DMS79 treated with DMSO at 0.1 percent for 48 hours (cell line): ENCODE results near the gene PRAC2.

Source experiments
- DNase-seq: peaks from one replicate; lab custom pipeline; 2025; lab: John Stamatoyannopoulos, UW

Gene PRAC2

DNA sequence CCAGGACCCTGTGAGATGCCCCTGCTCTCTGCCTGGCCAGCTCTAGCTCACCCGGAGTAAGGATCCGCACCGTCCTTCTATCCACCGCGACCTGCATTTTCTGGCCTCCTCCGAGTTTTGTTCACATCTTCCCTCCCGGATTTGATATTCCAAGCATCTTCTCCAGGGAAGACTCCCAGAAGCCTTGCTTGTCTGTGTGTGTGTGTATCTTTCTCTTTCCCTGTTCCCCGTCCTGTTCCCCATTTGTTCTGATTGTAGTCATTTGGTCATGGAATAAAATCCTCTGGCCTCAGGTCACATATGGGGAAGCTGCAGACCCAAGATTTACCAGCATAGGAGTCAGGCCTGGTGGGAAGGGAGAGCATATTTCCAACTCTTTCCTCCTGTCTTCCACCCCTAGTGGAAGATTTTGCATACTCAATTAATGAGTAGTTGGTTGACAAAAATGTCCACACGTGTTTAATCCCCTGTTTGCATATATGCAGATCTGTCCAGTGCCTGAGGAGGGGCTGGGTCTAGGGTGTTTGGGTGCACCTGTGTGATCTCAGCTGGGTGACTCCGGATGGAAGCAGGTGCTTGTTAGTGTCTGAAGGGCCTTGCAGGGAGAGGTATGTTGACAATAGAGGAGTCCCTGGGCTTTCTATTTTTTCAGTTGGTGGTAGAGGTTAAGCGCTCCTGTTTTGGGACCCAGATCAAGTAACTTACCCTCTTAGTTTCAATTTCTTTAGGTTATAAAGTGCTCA, 2.5 kb upstream of the PRAC2 start:
- DNase-seq: no peak

DNA sequence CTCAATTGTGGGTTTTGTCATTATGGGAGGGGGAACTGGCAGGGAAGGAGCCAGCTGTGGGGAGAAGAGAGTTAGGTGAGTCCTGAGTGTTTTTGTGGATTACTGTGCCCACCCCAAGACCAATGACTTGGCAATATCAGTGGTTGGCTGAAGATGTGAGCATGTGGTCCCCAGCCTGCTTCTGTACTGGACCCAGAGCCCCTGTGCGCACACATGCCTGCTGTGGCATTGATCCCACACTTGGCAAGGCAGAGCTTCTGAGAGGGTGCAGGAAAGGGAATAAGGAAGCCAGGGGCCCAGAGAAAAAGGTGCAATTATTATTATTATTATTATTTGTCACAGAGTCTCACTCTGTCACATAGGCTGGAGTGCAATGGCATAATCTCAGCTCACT, 2.0 kb upstream of the PRAC2 start:
- DNase-seq: no peak

DNA sequence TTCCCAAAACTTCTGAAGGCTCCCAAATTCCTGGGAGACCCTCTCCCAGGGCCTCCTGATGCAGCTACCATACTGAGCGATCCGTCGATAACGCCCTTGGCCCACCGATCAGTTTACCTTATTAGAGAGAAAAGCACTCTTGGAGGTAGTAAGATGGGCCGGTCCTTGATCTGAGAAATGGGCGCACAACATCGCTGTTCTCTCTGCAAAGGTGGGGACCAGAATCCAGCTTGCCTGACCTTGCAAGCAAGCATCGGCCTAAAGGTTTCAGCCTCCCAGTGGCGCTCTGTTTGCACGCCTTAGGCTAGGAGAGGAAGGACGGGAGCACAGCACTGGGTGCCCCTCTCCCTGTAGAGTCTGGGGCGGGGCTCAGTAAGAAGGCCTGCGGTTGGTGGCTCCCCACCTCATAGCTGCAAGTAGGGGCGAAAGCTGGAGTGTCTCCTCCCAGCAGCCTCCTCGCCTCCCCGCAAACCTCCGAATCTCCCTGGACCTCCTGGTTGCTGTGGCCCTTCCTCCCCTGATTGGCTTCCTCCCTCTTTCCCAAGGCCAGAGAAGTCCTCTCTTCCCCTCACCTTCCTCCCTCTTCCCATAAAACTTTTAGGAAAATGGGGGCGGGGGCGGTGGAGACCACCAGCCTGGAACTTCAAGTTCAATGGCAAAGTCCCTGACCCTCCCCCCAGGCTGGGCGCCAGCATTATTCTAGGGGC, 631 bp upstream of the PRAC2 start, which contains the start of gene PRAC1:
PRAC1 (minus strand) TSS at position 318 of the 707 bp plus-strand sequence; CDS start at position 192, 126 bp downstream.
- no peak for DNase-seq

DNA sequence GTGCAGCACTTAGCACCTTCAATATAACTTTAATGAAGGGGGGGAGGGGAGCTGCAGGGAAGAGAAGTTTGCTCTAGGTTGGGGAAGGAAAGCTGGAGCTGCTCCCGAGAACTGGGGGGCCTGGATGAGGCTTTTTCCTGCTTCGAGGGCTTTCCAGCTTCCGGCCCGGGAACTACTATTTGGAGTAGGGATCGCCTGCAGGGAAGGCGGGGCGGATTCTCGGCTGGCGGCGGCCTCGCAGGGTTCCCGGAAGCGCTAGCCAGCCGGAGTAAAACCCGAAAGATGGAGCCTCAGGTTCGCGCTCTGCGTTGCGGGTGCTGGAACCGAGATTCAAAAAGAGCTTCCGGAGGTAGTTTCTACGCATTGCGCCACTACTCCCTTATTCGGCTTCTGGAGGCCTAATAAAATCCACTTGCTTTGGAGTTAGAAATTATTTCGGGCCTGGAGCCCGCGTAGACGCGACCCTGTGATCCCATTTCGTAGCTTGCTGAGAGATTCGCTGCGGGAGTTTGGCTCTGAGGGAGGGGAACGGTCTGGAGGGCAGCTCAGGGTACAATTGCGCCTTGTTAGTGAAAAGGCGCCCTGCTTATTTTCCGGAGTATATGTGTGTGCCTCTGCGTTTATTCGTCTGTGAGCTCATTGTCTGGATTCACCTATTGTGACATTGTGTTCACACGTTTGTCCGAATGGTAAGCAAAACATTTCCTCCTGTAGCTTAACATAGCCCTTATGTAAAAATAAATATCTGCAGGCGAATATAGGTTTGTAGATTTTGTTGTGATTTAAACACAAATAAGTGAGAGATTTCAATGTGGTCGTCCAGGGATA, 652 bp downstream of the PRAC2 start:
- peak; percentile 37 for DNase-seq

DNA sequence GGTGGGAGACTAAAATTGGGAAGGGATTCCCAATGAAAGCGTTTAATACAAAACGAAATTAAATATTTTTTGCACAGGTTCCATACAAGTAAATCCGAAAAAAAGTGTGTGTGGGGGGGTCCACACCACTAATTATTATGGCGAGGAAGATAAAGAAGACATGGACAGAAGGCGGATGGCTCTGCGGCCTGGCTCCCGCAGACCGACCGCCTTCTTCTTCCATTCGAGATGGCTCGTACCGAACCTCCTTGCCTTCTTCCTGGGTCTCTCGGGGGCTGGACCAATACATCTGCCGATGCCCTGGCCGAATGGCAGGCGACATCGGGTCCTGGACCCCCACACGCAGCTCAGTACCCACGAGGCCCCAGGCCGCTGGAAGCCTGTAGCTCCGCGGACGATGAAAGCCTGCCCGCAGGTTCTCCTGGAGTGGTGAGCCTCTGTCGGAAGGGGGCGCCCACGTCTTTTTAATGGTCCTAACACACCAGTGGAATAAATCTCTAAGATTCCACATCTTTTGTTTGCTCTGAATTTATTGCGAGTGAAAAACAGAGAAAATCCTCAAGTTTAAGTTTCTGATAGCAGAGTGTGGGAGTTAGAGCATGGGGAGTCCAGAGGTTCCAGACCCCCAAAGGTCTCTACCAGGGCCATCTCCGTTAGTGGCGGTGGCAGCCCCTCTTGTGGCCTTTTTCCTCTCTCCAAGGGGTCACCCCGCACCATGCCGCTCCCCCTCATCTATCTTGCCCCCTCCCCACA, 1.4 kb downstream of the PRAC2 start:
- DNase-seq: peak; percentile 58

DNA sequence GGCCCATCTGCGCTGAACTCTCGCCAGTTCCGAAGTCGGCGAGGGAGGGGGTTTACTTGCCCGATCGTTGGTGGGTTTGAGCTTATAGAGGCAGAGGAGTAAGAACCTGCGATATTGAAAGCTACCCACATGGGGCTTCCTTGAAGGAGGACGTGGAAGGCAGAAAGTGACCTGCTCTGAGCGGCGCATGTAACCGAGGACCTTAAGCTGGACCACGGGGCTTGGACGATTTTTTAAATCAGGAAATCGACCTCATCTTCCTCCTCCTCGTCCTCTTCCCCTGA, 2.0 kb downstream of the PRAC2 start:
- no peak for DNase-seq

DNA sequence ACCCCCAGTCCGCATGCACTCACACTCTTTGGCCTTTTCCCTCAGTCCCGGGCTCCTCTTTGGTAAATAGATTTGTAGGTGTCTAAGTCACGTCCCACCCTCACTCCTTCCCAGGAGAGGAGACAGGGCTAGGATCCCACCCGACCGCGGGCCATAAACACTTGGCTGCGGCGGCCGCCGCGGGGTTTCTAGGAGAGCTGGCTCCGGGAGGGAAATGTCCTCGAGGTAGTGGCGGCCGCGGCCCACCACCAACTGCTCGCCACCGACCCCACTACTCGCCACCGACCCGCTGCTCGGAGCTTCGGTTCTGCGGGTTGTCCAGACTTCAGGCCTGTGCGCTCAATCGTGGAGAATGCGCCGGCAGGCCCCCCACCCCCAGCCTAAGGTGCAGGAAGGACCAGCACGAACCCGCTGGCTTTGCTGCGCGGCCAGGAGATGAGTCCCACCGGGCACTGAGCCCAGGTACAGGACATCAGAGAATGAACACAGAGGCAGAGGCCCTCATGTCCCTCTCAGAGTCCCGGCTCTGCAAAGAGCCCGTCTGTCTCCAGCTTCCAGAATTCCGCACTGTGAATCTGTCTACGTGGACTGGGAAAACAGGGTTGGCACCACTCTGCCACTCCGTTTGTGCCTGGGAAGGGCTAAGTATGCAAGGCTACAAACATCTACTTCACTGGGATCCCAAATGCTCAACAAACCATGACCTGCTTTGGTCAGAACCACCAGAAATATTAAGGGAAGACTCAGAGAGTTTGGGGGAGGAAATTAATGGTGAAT, 2.5 kb downstream of the PRAC2 start:
- no peak for DNase-seq

DNA sequence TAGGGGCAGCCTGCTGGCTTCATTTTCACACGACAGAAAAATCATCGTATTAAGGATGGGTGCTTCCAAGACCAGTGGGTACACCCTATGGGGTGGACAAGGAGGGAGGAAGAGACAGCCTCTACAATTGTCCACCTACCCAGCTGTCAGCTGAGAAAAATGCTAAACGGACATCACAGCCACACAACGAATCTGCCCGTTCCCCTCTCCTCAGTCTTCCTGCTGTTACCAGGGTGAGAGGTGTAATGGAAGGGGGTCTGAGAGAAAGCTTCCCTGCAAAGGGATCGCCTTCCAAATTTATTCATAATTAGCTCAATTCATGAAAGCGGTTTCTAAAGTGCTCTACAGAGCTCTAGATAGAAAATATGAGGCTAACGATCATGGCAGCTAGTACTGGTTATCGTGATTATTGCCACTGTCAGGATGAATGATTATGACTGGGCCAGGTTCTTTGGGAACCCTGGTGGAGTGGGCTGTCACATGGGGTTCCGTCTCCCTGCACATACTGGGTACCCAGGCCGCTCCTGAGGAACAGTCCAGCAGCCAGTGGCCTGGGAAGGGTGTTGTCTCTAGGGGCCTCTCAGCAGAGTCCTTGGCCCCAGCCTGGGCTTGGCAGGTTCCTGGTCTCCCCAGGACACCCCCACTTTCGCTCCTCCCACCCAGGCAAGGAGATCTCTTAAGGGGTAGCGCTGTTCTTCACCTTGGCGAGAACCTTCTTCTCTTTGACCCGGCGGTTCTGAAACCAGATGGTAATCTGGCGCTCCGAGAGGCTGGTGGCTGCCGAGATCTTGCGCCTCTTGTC, 3.3 kb downstream of the PRAC2 start:
- DNase-seq: no peak

DNA sequence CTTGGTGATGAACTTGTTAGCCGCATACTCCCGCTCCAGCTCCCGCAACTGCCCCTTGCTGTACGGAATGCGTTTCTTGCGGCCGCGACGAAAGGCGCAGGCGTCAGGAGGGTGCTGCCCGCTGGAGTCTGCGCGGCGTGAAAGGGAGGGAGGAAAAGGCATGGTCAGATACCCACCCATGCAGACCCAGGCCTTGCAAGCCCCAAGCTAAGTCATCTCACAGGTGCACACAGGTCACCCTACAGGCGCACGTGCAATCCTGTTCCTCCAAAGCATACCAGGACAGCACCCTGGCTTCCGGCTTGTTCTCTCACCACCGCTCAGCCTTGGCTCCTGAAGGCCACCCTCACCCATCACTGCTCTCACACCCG, 3.9 kb downstream of the PRAC2 start:
- no peak for DNase-seq

DNA sequence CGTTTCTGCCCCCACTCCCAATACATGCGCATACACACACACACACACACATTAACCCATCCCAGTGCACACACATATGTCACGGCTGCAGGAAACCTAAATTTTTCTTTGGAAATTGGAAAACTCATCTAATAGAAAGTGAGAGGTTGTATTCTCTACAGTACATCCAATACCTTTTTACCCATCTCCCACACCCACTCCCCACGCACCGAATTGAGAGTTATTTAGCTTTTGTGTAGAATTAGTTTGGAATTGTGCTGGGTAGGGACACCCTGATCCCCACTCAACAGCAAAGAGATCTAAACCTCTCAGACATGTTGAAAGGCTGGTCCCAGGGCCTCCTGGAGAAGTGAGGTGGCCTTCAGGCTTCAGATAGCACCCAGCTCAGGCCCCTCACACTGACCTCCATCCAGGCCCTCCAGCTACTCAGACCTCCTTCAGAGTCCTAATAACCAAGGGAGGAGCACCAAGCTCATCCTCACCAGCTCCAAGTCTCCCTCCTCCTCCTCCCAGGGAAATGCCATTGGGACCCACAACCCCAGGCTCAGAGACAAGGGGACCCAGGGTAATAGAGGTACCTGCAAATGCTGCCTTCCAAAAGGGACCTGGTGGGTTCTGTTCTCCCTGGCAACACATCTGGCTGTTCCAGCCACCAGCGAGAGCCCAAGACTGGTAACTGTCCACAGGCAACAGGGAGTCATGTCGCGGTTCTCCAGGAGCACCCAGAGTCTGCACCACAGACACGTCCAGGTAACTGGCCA, 4.6 kb downstream of the PRAC2 start:
- DNase-seq: no peak

DNA sequence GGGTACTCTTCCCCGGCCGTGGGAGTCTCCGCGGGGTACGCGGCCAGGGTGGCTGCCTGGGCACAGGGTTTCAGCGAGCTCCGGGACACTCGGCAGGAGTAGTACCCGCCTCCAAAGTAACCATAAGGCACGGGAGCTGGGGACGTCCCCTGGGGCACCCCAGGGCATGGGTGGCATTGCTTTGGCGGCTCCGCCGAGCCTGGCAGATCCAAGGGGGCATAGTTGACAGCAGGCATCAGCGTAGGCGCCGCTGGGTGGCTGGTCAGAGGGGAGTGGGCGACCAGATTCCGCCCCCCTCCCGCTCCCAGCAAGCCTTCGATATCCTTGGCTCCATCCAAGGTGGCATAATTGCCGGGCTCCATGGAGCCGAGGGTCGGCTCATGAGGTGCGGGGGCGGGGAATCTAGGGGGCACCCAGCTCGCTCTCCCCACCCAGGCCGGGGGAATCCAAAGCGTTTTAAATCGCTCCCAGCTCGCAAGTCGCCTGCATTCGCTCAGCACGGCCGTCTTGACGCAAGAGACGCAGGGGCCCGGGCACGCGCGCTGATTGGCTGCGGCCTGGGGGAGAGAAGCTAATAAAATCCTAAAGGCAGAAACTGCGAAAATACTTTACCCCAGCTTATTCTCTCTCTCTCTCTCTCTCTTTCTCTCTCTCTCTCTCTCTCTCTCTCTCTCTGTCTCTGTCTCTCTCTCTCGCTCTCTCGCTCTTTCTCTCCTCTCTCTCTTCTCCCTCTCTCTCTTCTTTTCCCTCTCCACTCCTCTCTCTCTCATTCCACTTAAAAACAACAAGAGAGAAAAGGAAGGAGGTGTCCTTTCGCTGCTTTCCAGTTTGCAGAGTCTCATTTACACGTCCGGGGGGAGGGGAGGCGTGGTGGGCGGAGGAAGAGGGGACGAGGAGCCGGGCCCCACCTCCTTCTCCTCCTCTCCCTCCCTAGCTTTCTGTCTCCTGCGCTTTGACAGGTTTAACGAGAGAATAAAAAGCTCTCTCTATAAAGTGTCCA, 5.5 kb downstream of the PRAC2 start, which contains the start of gene HOXB13:
HOXB13 (minus strand) TSS at position 519 of the 1,000 bp plus-strand sequence; CDS start at position 362, 157 bp downstream.
- peak; percentile 72 for DNase-seq

DNA sequence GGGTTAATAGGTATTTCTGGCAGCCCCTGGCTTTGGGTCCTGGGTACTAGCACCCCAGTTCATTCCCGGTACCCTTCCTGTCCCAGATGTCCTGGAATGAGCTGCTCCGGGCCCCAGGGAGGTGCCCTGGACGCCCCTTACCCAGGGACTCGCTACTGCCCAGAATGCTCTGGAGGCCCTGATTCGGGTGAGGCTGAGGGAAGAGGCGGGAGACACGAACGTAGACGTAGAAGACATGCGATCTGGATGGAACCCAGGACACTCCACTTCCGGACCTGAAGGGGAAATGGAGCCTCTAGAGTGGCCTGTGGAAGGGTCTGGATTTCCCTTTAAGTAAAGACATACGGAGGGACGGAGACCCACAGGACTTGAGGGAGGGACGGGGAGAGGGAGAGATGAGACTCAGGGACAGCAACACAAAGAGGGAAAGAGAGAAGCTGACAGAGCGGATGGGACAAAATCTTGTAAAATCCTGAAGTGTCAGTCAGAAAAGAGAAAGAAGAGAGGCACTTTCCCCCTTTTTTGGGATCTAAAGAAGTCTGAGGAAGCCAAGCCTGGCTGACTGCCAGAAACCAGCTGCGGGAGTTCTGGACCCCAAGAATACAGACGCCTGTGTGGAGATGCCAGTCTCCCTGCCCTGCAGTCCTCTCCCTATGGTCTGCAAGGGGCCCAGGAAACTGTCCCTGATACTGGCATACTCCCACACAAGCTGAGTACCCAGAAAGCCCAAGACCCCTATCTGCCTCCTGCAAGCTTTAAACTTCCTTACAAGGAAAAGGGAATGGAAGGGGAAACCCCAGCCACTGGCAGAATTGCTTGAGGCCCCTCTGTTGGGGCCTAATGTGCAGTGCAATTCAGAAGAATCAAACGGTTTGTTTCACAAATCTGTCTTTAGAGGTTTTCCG, 6.6 kb downstream of the PRAC2 start:
- peak; percentile 29 for DNase-seq

DNA sequence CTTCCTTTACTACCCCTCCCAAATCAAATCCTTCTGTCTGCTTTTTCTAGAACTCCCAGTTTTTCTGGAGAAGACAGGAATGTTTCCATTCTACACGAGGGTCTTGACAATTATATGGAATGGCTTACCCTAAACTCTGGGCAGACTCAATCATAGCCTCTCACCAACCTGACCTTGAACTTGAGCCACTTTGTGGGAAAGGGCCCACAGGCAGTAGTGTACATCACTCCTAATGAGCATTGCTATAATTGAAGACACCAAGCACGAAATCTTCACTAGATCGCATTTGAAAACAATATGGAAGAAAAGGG, 7.2 kb downstream of the PRAC2 start:
- DNase-seq: no peak

DNA sequence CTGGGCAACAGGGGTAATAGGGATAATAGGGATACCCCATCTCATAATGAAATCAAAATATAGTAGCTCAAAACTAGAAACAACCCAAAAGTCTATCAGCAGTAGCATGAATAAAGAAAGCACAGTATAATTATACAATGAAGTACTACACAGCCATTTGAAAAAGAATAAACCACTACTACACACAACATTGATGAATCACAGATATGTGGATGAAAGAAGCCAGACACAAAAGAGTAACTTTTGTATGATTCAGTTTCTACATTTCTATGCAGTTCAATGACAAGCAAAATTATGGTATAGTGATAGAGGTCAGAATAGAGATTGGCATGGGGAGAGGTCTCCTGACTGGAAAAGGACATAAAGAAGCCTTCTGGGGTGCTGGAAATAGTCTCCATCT, 8.4 kb downstream of the PRAC2 start:
- no peak for DNase-seq

DNA sequence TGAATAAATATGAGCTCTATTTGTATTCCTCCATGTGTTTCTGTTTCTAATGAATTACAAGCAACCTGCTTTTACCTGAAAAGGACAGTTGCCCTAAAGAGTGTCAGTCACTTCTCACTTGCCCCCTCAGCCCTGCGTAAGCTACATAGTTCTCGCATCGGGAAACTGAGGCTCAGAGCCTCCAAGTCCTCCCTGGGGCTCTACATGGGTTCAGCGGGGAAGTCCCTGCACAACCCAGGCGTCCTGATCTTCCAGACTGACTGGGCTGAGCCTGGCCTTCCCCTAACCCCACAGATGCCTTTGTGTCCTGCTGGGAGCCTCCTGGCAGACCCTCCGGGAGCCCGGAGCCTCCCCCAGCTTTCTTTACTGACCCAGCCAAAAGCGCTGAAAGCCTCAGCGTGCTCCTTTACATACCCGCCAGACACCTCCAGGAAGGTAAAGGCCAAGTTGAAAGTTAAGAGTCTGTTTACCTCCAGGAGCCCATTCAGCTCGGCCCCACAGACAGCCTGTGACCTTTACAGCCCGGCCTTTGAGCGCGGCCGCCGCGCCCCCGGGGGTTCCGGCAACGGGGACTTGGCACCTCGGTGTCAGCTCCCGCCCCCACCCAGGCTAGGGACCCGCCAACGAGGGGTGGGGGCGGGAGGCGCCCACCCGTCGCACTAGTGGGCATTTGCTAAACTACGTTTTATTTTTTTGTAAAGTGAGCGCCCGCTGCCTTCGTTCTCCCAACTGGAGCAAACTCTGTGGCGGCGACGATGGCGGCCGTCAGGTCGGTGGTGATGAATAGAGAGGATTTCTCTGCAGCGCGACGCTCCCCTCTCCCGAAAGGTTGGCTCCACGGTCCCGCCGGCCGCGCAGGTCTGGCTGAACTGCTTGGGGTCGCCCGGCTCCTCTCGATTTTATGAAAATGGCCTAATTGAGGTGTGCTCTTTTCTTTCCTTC, 10.0 kb downstream of the PRAC2 start:
- no peak for DNase-seq

DNA sequence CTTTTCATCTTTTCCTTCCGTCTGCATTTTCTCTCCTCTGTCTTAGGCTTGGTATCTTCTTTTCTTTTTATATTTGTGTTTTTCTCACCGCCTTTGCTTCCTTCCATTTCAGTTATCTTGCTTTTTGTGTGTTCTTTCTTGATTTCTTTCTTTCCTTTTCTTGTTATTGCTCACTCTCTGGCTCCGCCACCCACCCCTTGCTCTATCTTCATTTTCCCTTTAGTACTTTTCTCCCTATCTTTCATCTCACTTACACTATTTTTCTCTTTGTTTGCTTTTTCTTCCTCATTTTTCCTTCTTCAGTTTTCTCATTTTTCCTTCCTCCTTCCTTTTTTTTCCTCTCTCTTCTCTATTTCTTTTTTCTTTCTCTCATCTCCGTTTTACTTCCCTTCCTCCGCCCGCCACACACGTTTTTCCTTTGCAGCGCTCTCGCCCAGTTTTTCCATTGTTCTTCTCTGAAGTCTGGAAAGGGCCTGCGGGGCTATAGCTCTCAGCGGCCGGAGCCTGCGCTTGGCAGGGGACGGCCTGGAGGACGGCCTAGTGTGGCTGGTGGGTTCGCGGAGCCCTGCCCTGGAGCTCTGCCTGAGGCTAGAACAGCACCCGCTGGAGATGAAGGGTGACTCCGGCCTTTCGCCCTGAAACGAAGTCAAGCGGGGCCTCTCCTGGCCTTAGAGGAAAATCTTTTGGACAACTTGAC, 10.8 kb downstream of the PRAC2 start:
- DNase-seq: peak; percentile 24
